ENCODE data around the gene THRB.

THRB gene

DNA sequence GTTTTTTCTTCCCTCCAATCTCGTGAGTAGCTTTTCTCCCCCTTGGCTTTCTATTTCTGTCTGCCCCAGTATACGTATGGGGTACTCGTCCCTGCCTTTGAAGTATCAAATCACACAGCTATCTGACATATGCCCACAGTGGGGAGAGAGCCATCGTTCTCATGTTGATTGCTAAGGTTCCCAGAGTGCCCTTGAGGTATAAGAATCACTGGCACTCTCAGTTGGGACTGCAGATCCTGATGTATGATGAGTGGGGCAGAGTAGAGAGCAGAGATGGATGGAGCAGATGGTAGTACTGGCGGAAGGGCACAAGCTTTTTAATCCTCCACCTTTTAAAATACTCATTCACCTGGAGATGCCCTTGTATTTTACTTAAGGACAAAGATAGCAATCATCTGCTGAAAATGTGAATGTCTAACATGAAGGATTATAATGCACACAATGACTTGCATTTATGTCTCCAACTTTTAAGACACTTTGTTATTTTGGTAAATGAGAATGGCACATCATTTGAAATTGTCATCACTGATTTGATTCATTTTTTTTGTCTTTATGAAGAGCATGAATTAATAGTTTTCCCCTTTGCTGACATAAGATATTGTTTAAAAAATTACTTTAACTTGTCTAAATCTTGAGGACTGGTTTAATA, 310.0 kb downstream of the THRB start:
- Histone ChIP-seq H3K9me2 (replicated peaks; ENCODE audit: low read depth, low read length) (no peaks in the 10 kb centered on the region), H3K79me2 (ENCODE audit: insufficient read depth, low read length) (no peaks in the 10 kb centered on the region), H4K20me1 (ENCODE audit: insufficient read depth, low read length, poor library complexity, severe bottlenecking) (no peaks in the 10 kb centered on the region), H3F3A (ENCODE audit: low read depth) (no peaks in the 10 kb centered on the region), H3K4me3 (ENCODE audit: low read length, poor library complexity, severe bottlenecking) (no peak overlapping the region), H3K27me3 (ENCODE audit: insufficient read depth, low read length, poor library complexity, severe bottlenecking) (no peaks in the 10 kb centered on the region), H3K9ac (ENCODE audit: low read depth, low read length, poor library complexity, severe bottlenecking) (no peak overlapping the region), H3K4me2 (ENCODE audit: low read depth, low read length, poor library complexity, severe bottlenecking) (no peak overlapping the region), H3K4me1 (ENCODE audit: insufficient read depth, low read length, poor library complexity, severe bottlenecking) (no peaks in the 10 kb centered on the region), H2AFZ (ENCODE audit: low read length) (no peak overlapping the region), H3K36me3 (ENCODE audit: insufficient read depth, low read length) (no peaks in the 10 kb centered on the region), H3K9me3 (ENCODE audit: insufficient read depth, low read depth, low read length) (no peaks in the 10 kb centered on the region)
- TF ChIP-seq EZH2phosphoT487 (IDR thresholded peaks at IDR 0.05; ENCODE audit: borderline replicate concordance): no peak
- TF ChIP-seq, protein P1, sequence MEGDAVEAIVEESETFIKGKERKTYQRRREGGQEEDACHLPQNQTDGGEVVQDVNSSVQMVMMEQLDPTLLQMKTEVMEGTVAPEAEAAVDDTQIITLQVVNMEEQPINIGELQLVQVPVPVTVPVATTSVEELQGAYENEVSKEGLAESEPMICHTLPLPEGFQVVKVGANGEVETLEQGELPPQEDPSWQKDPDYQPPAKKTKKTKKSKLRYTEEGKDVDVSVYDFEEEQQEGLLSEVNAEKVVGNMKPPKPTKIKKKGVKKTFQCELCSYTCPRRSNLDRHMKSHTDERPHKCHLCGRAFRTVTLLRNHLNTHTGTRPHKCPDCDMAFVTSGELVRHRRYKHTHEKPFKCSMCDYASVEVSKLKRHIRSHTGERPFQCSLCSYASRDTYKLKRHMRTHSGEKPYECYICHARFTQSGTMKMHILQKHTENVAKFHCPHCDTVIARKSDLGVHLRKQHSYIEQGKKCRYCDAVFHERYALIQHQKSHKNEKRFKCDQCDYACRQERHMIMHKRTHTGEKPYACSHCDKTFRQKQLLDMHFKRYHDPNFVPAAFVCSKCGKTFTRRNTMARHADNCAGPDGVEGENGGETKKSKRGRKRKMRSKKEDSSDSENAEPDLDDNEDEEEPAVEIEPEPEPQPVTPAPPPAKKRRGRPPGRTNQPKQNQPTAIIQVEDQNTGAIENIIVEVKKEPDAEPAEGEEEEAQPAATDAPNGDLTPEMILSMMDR (conservative IDR thresholded peaks at IDR 0.05; ENCODE audit: low read length): no peak

DNA sequence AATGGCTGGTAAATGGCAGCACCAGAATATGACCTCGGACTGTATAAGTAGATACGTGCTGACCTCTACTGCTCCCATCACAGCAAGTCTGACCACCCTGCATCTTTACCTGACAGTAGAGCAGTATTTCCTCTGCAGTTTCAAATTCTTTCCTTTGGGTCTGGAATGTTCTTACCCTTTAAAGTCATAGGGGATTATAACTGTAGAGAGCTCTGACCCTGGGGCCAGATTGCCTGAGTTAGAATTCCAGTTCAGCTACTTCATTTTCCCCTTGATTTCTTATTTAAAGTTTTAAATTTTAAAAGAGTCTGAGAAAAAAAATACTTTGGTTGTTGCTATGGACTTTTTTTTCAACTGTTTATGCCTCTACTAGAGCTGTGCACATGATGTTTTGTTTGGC, 311.9 kb downstream of the THRB start:
- H3K4me3 ChIP-seq (ENCODE audit: low read length, poor library complexity, severe bottlenecking): no peak overlapping the region
- no peak overlapping the region for H3K4me2 ChIP-seq (ENCODE audit: low read depth, low read length, poor library complexity, severe bottlenecking)
- H3K9ac ChIP-seq (ENCODE audit: low read depth, low read length, poor library complexity, severe bottlenecking): no peak overlapping the region
- no peaks in the 10 kb centered on the region for H3K4me1 ChIP-seq (ENCODE audit: insufficient read depth, low read length, poor library complexity, severe bottlenecking)
- H4K20me1 ChIP-seq (ENCODE audit: insufficient read depth, low read length, poor library complexity, severe bottlenecking): no peaks in the 10 kb centered on the region
- no peaks in the 10 kb centered on the region for H3K27me3 ChIP-seq (ENCODE audit: insufficient read depth, low read length, poor library complexity, severe bottlenecking)
- H3K36me3 ChIP-seq (ENCODE audit: insufficient read depth, low read length): no peaks in the 10 kb centered on the region
- H2AFZ ChIP-seq (ENCODE audit: low read length): no peak overlapping the region
- H3K79me2 ChIP-seq (ENCODE audit: insufficient read depth, low read length): no peaks in the 10 kb centered on the region
- H3K9me2 ChIP-seq (replicated peaks; ENCODE audit: low read depth, low read length): no peaks in the 10 kb centered on the region
- no peaks in the 10 kb centered on the region for H3F3A ChIP-seq (ENCODE audit: low read depth)
- H3K9me3 ChIP-seq (ENCODE audit: insufficient read depth, low read depth, low read length): no peaks in the 10 kb centered on the region
- TF ChIP-seq, protein P1 (conservative IDR thresholded peaks at IDR 0.05; ENCODE audit: low read length): no peak
- no peak for TF ChIP-seq EZH2phosphoT487 (IDR thresholded peaks at IDR 0.05; ENCODE audit: borderline replicate concordance)

DNA sequence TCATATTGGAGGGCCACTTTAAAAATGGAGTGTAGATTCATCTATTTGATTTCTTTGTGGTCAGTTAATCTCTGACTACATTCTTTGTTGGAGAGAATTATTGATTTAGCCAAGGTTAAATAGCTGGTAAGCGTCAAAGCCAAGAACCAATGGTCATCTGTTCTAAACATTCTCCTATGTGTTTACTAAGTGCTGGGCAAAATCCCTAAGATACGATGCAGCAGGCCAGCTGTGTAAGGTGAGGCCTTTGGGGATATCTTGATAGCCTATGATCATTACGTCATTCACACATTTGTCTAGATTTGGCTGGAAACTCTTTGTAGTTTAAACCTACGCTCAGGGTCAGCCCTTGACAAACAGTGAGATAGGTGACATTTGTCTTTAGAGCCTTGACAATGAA, 313.4 kb downstream of the THRB start:
- Histone ChIP-seq H3K4me3 (ENCODE audit: low read length, poor library complexity, severe bottlenecking) (no peak overlapping the region), H3K9me2 (replicated peaks; ENCODE audit: low read depth, low read length) (no peaks in the 10 kb centered on the region), H3F3A (ENCODE audit: low read depth) (no peaks in the 10 kb centered on the region), H4K20me1 (ENCODE audit: insufficient read depth, low read length, poor library complexity, severe bottlenecking) (no peaks in the 10 kb centered on the region), H3K9me3 (ENCODE audit: insufficient read depth, low read depth, low read length) (no peaks in the 10 kb centered on the region), H3K9ac (ENCODE audit: low read depth, low read length, poor library complexity, severe bottlenecking) (no peak overlapping the region), H3K4me1 (ENCODE audit: insufficient read depth, low read length, poor library complexity, severe bottlenecking) (no peaks in the 10 kb centered on the region), H3K79me2 (ENCODE audit: insufficient read depth, low read length) (no peaks in the 10 kb centered on the region), H3K36me3 (ENCODE audit: insufficient read depth, low read length) (no peaks in the 10 kb centered on the region), H2AFZ (ENCODE audit: low read length) (no peak overlapping the region), H3K4me2 (ENCODE audit: low read depth, low read length, poor library complexity, severe bottlenecking) (no peak overlapping the region), H3K27me3 (ENCODE audit: insufficient read depth, low read length, poor library complexity, severe bottlenecking) (no peaks in the 10 kb centered on the region)
- TF ChIP-seq, protein P1 (conservative IDR thresholded peaks at IDR 0.05; ENCODE audit: low read length): no peak
- TF ChIP-seq EZH2phosphoT487 (IDR thresholded peaks at IDR 0.05; ENCODE audit: borderline replicate concordance): no peak

Data from Loucy (cell line).